Skin of body (tissue), 2 donors: ENCODE measurements around the gene KPNA5. TPM values are rescaled to one million over a fixed set of nuclear protein-coding genes. Genes with fewer than 3 reads are reported as not detected.

Source experiments
- DNase-seq: peaks from one replicate; lab custom pipeline; 2025; lab: John Stamatoyannopoulos, UW
- total RNA-seq: library from RNA; depleted of rRNA; stranded (reverse); fragments of >200 nt; gene quantifications from one replicate; pipeline ENCODE4 v1.2.3, GENCODE V29; 2014

KPNA5 gene
- total RNA-seq, 1 donor from 2014 or later: 15.5 TPM

DNA sequence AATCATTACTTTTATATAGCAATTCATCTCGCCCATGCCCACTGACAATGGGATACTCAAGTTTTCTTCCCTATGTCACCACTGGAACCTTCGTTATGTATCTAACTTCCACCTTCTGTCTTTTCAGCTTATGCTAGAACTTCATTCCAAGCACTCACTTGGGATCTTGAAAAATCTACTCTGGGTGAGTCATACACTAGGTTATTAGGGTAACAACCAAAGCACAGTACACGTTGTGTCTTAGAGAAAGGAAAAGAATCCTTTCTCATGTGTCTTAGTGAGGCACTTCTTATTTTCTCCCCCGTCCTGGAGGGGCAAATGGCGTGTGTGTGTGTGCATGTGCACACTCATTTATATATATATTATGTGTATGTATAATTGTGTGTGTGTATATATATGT is 102.8 kb downstream of the KPNA5 start:
- DNase-seq: no peak

Other genes starting within 250 kb of the KPNA5 start
- gene CALHM6, start 219.8 kb upstream of the KPNA5 start, total RNA-seq: 3.4 TPM
- gene CALHM5, start 169.6 kb upstream of the KPNA5 start, total RNA-seq: 4.6 TPM
- gene TRAPPC3L, start 135.5 kb upstream of the KPNA5 start, total RNA-seq: 0.49 TPM
- gene CALHM4, start 127.5 kb upstream of the KPNA5 start, total RNA-seq: 0.79 TPM
- gene RWDD1, start 109.7 kb upstream of the KPNA5 start, total RNA-seq: 20.5 TPM
- gene RSPH4A, start 64.7 kb upstream of the KPNA5 start, total RNA-seq: 0.49 TPM
- gene ZUP1, start 12.4 kb upstream of the KPNA5 start, total RNA-seq: 20.3 TPM
- 5.1 TPM for gene FAM162B, start 84.5 kb downstream of the KPNA5 start, total RNA-seq
- gene GPRC6A, start 147.9 kb downstream of the KPNA5 start, total RNA-seq: not detected
- not detected for gene RFX6, start 196.0 kb downstream of the KPNA5 start, total RNA-seq